Measurements from ENCODE around the gene VASH2. TPM values are rescaled to one million over a fixed set of nuclear protein-coding genes. Genes with fewer than 3 reads are reported as not detected.

VASH2 gene
- total RNA-seq, 4 donors from 2014 or later: under 0.01 to 0.63 (median 0.35) TPM

GRCh38 chr1:212942679-212943392 is 7.5 kb upstream of the VASH2 start:
- WGBS, 2 donors: 73 to 80% methylated on average over 6 of the region's 6 CpGs
- TF ChIP-seq POLR2A (IDR thresholded peaks at IDR 0.05) (no peak), CTCF (IDR thresholded peaks at IDR 0.05) (no peak), EP300 (IDR thresholded peaks at IDR 0.05) (no peak)
- Histone ChIP-seq H3K27me3 (no peaks in the 10 kb centered on the region), H3K4me1 (no peaks in the 10 kb centered on the region), H3K9me3 (peaks cover 0 to 25% (median 3%) of the 10 kb centered on the region in 4 donors), H3K36me3 (no peaks in the 10 kb centered on the region), H3K27ac (no peak overlapping the region), H3K4me3 (no peak overlapping the region)
- no peak for DNase-seq (ENCODE audit: low spot score in 2 of 2)

- no peak overlapping the region for H3K27ac ChIP-seq
- no peaks in the 10 kb centered on the region for H3K27me3 ChIP-seq
- TF ChIP-seq EP300 (IDR thresholded peaks at IDR 0.05) (no peak), POLR2A (IDR thresholded peaks at IDR 0.05) (no peak), CTCF (IDR thresholded peaks at IDR 0.05) (no peak)
- H3K4me3 ChIP-seq: no peak overlapping the region
- 83 to 85% methylated on average over 4 of the region's 4 CpGs for WGBS, 2 donors
- no peaks in the 10 kb centered on the region for H3K4me1 ChIP-seq
- peaks cover 0 to 25% (median 3%) of the 10 kb centered on the region in 4 donors for H3K9me3 ChIP-seq
- DNase-seq (ENCODE audit: low spot score in 2 of 2): no peak
- no peaks in the 10 kb centered on the region for H3K36me3 ChIP-seq
Observed at GRCh38 chr1:212943393-212943710, 7.0 kb upstream of the VASH2 start.

GRCh38 chr1:212944229-212944901 is 6.0 kb upstream of the VASH2 start:
- H3K27ac ChIP-seq: no peak overlapping the region
- no peak for DNase-seq (ENCODE audit: low spot score in 2 of 2)
- no peak overlapping the region for H3K4me3 ChIP-seq
- peaks cover 0 to 5% of the 10 kb centered on the region in 2 donors for H3K27me3 ChIP-seq
- no peaks in the 10 kb centered on the region for H3K36me3 ChIP-seq
- H3K9me3 ChIP-seq: peaks cover 0 to 20% (median 3%) of the 10 kb centered on the region in 4 donors
- 89 to 91% methylated on average over 6 of the region's 6 CpGs for WGBS, 2 donors
- H3K4me1 ChIP-seq: no peaks in the 10 kb centered on the region
- TF ChIP-seq EP300 (IDR thresholded peaks at IDR 0.05) (no peak), CTCF (IDR thresholded peaks at IDR 0.05) (no peak), POLR2A (IDR thresholded peaks at IDR 0.05) (no peak)

- no peaks in the 10 kb centered on the region for H3K36me3 ChIP-seq
- 75 to 83% methylated on average over 2 of the region's 2 CpGs for WGBS, 2 donors
- H3K4me1 ChIP-seq: peaks cover 0 to 4% (median 0%) of the 10 kb centered on the region in 4 donors
- H3K9me3 ChIP-seq: peaks cover 0 to 15% (median 2%) of the 10 kb centered on the region in 4 donors
- no peak for TF ChIP-seq EP300 (IDR thresholded peaks at IDR 0.05)
- TF ChIP-seq POLR2A (IDR thresholded peaks at IDR 0.05): no peak
- no peak for TF ChIP-seq CTCF (IDR thresholded peaks at IDR 0.05)
- no peak overlapping the region for H3K4me3 ChIP-seq
- peaks cover 0 to 12% of the 10 kb centered on the region in 2 donors for H3K27me3 ChIP-seq
- H3K27ac ChIP-seq: no peak overlapping the region
- no peak for DNase-seq (ENCODE audit: low spot score in 2 of 2)
Observed at GRCh38 chr1:212945056-212945455, 5.3 kb upstream of the VASH2 start.

GRCh38 chr1:212945463-212946160 is 4.7 kb upstream of the VASH2 start:
- 78 to 79% methylated on average over 4 of the region's 4 CpGs for WGBS, 2 donors
- Histone ChIP-seq H3K4me3 (no peak overlapping the region), H3K27ac (no peak overlapping the region), H3K36me3 (no peaks in the 10 kb centered on the region), H3K9me3 (peaks cover 0 to 10% (median 0%) of the 10 kb centered on the region in 4 donors), H3K27me3 (peaks cover 0 to 14% of the 10 kb centered on the region in 2 donors), H3K4me1 (peaks cover 0 to 7% (median 0%) of the 10 kb centered on the region in 4 donors)
- DNase-seq (ENCODE audit: low spot score in 2 of 2): no peak
- TF ChIP-seq POLR2A (IDR thresholded peaks at IDR 0.05): no peak
- no peak for TF ChIP-seq EP300 (IDR thresholded peaks at IDR 0.05)
- TF ChIP-seq CTCF (IDR thresholded peaks at IDR 0.05): no peak
